ENCODE results near the gene NRXN3.
"Not testable (repeated sequence)": the region's sequence is repeated elsewhere in the genome, so short reads cannot be mapped to it uniquely, and the experiment has no call there.

NRXN3 gene

GRCh38 chr14:79098324-79098723 is 928.2 kb downstream of the NRXN3 start:
- no peak for DNase-seq

DNA sequence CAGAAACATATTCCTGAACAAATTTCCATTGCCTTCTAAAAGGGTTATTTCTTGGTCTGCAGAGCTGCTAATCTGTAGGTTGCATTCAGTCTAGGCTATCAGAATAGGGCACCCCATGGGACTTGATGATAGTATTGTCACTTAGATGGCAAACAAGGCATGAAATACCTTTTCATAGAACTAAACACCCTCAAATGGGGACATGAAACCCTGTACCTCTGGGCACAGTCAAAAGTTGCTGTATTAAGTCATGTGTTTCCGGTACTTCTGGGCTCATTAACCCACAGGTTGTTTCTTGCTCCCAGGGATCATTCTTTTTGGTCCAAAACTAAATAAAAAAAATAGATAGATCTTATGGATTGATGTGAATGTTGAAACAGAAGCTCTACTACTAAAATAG is 930.4 kb downstream of the NRXN3 start:
- DNase-seq, result no peak

DNA sequence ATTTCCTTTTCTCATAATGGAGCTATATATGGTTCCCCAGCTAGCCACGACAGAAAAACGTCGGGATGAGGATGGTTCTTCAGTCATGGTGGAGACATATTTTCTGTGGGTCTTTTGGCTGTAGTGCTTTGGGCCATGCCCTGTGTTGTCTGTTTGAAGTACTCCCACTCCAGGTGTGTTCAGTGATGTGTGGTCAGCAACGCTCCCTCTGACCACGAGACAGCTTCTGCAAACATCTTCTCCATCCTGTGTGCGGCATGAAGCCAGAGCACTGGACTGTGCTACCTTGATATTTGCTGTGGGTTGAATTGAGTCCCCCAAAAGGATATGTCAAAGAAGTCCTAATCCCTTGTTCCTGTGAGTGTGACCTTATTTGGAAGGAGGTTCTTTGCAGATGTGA is 931.2 kb downstream of the NRXN3 start:
- no peak for DNase-seq

GRCh38 chr14:79103764-79104163 is 933.6 kb downstream of the NRXN3 start:
- no peak for DNase-seq

DNA sequence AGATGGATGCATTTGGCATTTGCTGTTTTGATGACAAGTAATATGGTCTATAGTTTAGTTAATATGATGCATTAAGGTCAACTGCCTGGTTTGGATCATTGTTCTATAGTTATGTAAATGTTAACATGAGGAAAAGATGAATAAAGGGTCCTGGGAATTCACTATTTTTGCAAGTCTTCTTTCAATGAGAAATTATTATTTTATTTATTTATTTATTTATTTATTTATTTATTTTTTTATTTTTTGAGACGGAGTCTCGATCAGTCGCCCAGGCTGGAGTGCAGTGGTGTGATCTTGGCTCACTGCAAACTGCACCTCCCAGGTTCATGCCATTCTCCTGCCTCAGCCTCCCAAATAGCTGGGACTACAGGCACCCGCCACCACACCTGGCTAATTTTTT is 940.4 kb downstream of the NRXN3 start:
- DNase-seq, result not testable (repeated sequence)

DNA sequence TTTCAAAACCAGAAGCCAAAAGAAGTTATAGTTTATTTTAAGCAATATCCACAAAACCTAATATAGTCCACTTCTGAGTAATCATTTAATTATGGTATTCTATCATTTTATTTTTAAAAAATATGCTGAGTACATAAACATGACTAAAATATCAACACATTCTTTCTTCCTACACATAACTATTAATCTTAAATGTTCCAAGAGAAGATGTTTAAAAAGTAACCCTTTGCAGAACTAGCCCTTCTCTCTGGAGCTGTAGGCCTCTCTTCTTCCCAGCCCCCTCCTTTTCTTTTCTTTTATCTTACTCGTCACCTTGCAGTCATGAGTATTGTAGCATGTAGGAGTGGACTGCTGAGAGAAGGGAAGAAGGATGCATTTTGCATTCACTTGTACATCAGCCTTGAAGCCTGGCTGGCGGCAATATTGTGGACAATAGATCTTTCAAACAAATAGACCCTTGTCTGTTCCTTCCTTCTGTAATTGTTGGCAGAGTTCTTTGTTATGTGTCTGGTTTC is 941.9 kb downstream of the NRXN3 start:
- no peak for DNase-seq

DNA sequence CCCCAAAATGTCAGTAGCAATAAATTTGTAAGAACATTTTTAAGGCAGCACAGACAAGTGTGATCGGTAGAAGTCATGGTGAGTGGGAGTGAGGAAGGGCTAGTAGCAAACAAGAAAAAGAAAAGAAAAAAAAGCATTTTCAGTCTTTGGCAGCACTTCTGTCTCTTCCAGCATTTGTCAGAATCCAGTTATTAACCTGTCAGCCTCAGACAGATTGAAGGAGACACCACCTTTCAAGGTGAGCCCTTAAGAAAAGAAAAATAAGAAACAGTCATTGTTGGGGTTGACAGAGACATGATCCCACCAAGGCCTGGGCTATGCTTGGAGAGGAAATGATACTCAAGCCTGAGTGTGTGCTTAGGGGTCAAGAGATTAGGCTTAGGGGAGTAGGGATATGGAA is 947.4 kb downstream of the NRXN3 start:
- no peak for DNase-seq

- DNase-seq, result no peak
Measured at GRCh38 chr14:79118291-79118690, 948.1 kb downstream of the NRXN3 start.

DNA sequence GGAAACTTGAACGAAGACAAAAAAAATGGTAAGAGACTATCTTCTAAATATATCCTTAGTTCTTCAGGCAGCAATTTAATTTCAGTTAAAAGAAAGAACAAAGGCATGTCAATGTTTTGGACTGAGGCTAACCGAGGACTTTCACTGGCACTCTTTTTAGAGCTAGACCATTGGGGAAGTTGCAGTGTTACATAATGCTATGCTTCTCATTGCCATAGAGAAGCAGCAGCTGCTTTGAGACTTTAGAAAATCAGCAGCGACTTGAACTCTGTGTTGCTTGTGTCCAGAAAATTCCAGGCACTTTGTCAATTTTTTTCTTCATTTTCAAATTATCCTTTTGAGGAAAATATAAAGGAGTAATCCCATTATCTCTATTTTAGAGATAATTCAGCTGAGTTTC is 964.2 kb downstream of the NRXN3 start:
- DNase-seq, result no peak

DNA sequence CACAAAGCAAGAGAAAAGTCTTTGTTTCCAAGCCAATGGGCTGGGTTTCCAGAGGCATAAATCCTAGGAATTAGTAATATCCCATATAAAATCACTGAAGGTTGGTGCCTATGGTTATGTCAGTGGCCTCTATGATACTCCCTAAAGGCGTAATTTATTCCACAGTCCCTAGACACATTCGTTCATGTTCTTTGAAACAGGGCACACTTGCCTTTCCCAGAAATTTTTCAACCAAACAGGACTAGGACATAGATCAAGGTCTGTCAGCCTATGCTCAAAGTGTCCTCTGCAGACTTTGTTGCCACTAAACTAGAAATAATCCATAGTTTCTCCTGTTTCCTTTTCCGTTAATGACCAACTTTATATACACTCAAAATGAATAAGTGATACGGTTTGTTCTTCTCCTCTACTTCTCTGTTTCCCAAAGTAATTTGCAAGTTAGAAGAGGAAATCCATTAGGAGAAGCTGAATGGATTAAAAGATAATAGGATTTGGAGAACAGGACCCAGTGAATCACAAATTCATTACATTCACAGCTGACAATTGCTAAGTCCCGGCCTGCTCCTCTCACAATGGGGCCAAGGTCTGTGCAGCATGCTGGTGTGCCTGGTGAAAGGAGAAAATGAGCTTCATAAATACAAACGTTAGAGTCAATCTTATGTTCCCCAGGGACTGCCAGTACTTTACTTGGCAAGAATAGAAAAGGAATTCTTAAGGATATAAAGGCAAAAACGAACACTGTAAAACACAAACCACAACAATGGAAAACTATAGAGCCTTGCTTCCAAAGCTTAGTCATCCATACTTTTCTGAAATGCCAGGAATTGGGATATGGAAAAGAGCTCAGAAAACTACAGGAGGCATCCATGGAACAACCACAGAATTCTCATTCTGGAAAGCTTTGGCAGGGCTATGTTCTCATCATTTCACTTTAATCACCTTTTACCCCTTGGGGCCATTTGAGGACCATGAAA is 966.2 kb downstream of the NRXN3 start:
- no peak for DNase-seq

- DNase-seq, result no peak
Measured at GRCh38 chr14:79137045-79137430, 966.9 kb downstream of the NRXN3 start.

GRCh38 chr14:79137836-79138235 is 967.7 kb downstream of the NRXN3 start:
- no peak for DNase-seq

DNA sequence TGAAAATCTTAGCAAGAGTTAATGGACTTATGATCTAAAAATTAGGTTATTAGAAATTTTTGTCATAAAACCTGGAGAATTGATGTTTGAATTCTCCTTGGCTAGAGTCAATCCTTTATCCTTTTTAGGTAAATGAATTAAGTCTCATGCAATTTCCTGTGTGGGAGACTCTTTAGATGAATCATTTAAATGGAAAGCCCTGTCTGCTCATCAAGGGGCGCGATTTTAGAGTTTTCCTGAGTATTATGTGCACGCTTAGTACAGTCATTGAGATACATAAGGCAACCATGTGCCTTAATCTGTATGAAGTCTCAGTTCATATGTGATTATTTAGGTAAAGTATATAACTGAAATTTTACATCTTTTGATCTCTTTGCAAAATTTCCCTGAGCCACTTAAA is 974.7 kb downstream of the NRXN3 start:
- DNase-seq, result no peak

- DNase-seq, result no peak
Measured at GRCh38 chr14:79150226-79150625, 980.1 kb downstream of the NRXN3 start.

DNA sequence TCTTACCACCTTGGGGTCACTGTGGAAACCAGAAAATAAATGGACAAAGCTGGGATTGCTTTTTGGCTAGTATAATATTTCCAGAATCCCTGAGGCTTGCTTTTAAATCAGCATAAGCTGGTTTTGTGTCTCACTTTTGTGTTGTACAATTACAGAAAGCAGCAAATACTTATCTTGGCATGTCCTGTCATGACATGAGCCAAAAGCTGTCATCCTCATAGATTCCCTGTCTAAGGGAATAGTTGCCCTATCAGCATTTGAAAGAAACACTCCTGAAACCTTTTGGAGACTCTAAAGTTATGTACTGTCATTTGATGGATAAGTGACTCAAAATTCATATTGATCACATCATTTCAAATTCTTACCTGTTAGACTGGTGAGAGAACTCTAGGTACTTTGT is 987.2 kb downstream of the NRXN3 start:
- DNase-seq, result no peak

DNA sequence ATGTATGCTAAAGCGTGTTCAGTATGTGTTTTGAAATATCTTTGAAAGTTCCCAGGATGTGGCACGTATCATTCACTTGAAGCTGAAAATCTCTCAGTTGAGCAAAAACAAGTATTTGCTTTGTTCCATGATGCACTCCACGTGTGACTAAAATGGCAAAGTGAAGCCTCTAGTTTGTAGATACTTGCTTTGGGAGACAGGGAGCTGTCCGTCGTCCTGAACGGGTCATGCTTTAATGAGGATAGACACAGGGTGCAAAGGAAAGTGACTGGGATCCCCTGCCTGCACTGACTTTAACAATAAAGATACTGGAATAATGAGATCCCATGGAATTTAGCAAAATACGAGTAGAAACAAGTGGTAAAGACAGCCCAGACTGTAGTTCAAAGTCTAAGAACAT is 991.4 kb downstream of the NRXN3 start:
- no peak for DNase-seq

DNA sequence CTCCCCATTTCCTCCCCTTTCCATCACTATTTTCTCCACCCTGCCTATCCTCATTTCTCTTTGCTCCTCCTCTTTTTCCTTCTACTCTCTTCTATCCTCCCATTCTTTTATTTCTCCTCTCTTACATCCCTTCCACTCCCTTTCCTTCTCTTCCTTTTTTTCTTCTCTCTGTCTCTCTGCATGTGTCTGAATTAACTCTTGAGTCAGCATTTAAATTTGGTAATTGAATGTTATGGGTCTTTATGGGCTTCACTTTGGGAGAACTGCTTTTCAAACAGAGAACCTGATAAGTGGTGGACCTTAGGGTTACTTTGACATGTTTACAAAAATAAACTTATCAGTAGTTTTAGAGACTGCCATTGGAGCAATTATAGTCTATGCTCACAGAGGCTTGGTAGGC is 992.7 kb downstream of the NRXN3 start:
- DNase-seq, result no peak

GRCh38 chr14:79165471-79166090 is 995.4 kb downstream of the NRXN3 start:
- no peak for DNase-seq

DNA sequence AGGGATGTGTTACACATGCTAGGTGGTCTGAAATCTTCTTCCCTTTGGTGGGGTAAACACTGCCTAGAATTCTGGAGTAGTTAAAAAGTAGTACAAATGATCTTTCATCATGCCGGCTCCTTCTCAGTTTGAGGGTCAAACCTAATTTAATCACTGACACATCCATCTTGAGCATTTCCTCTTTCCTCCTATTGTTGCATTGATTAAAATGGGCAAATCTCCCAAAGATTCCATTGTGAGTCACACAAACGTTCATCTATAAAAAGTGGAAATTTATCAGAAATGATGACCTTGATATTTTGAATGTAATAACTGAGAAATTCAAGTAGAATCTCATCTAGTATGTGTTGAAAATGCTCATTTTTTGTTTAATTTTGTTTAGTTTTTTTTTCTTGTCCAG is 996.0 kb downstream of the NRXN3 start:
- DNase-seq, result no peak

- DNase-seq, result no peak
Measured at GRCh38 chr14:79167957-79168356, 997.8 kb downstream of the NRXN3 start.

DNA sequence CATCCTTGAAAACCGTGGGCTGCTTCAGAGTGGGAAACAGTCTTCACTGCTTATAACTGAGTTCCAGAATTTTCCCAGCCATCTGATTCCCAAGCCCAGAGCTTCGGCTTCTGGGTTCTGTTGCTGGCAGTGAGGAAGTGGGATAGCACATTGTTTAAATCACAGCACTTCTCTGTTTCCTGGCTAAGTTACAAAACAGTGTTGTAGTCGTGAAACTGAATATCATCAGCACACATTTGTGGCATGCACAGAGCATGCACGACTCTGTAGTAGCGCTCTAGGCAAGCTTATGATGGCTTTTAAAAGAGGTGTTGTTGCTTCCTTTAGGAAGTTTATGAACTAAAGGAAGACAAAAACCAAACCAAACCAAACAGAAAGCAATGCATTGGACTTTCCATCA is 1005.5 kb downstream of the NRXN3 start:
- DNase-seq, result no peak

- DNase-seq, result no peak
Measured at GRCh38 chr14:79177106-79177505, 1006.9 kb downstream of the NRXN3 start.

GRCh38 chr14:79178719-79179118 is 1008.5 kb downstream of the NRXN3 start:
- no peak for DNase-seq

- no peak for DNase-seq
Measured at GRCh38 chr14:79179985-79180384, 1009.8 kb downstream of the NRXN3 start.
